T-cell (primary cell): ENCODE data around the gene LOC101059915.
"Not testable (repeated sequence)": the region's sequence is repeated elsewhere in the genome, so short reads cannot be mapped to it uniquely, and the experiment has no call there.

ENCODE experiments used
- ATAC-seq, 4 experiments: fragments of 200-7000 bp in 3 of 4; fragments of 150-1000 bp in 1 of 4; cut with Tn5 transposase; replicated peaks in 1 of 4; 1 replicate in 3 of 4; 2 replicates in 1 of 4; pipeline ENCODE4 v1.10.0; 2021; ENCODE audit warnings: moderate library complexity in 3 of 4, mild to moderate bottlenecking in 2 of 4, moderate number of reproducible peaks in 1 of 4
- CTCF ChIA-PET, 2 donors: fragments of 300-600 bp; sonication (Branson Sonifier 250); formaldehyde crosslinking; loops; one replicate each; lab custom pipeline; 2022; ENCODE audit warnings: antibody characterized with exemption in 2 of 2; lab: Charles Lee
- POLR2A ChIA-PET, 2 donors: fragments of 300-600 bp; sonication (Branson Sonifier 250); formaldehyde crosslinking; loops; one replicate each; lab custom pipeline; 2022; ENCODE audit warnings: antibody characterized with exemption in 2 of 2; lab: Charles Lee
- DNase-seq, 35 experiments: peaks; one replicate each; pipeline versions ENCODE4 v3.0.0 to v3.0.0-alpha.2; 2013 to 2023
- H3K27ac ChIP-seq: one replicate; pipeline ENCODE4 v1.5.1; 2013; ENCODE audit warnings: low read length
- H3K27me3 ChIP-seq, 2 experiments: replicated peaks in 1 of 2; 1 replicate in 1 of 2; 2 replicates in 1 of 2; pipeline versions ENCODE4 v1.6.1 to v1.7.0; 2013; ENCODE audit warnings: low read length in 1 of 2, mixed read lengths in 1 of 2; ENCODE audit not compliant: control insufficient read depth in 2 of 2, insufficient read depth in 2 of 2; ENCODE audit errors: extremely low read depth in 1 of 2
- H3K36me3 ChIP-seq, 2 donors: 1 replicate in 1 of 2; 2 replicates in 1 of 2; pipeline versions ENCODE4 v1.6.1 to v1.7.0; 2013; ENCODE audit warnings: low read length in 1 of 2; ENCODE audit not compliant: control insufficient read depth in 2 of 2, insufficient read depth in 1 of 2; ENCODE audit errors: extremely low read depth in 1 of 2
- H3K4me1 ChIP-seq, 2 experiments: 1 replicate in 1 of 2; 2 replicates in 1 of 2; pipeline versions ENCODE4 v1.6.1 to v1.7.0; 2013; ENCODE audit warnings: low read length in 2 of 2, mixed read lengths in 1 of 2; ENCODE audit not compliant: insufficient read depth in 2 of 2, control insufficient read depth in 1 of 2; ENCODE audit errors: extremely low read depth in 1 of 2
- H3K4me3 ChIP-seq, 2 donors: 1 replicate in 1 of 2; 2 replicates in 1 of 2; pipeline versions ENCODE4 v1.5.1 to v1.7.0; 2013; ENCODE audit warnings: mild to moderate bottlenecking in 2 of 2, low read length in 1 of 2, moderate library complexity in 1 of 2; ENCODE audit not compliant: control insufficient read depth in 1 of 2; ENCODE audit errors: extremely low read depth in 1 of 2
- H3K9me3 ChIP-seq: 2 replicates; pipeline ENCODE4 v1.7.0; 2013
- H3K27ac Mint-ChIP-seq, 2 donors: one replicate each; pipeline ENCODE4 v1.8.0; 2020 to 2021; ENCODE audit warnings: mild to moderate bottlenecking in 2 of 2, mixed read lengths in 2 of 2
- H3K27me3 Mint-ChIP-seq, 2 donors: one replicate each; pipeline ENCODE4 v1.8.0; 2021 to 2022; ENCODE audit warnings: mixed read lengths in 2 of 2
- H3K36me3 Mint-ChIP-seq: one replicate; pipeline ENCODE4 v1.8.0; 2021; ENCODE audit warnings: mixed read lengths
- H3K4me1 Mint-ChIP-seq, 3 donors: one replicate each; pipeline ENCODE4 v1.8.0; 2020 to 2022; ENCODE audit warnings: mixed read lengths in 3 of 3, mild to moderate bottlenecking in 1 of 3
- H3K4me3 Mint-ChIP-seq, 3 donors: one replicate each; pipeline ENCODE4 v1.8.0; 2020 to 2022; ENCODE audit warnings: mild to moderate bottlenecking in 3 of 3, mixed read lengths in 3 of 3, moderate library complexity in 3 of 3
- H3K9me3 Mint-ChIP-seq, 3 donors: one replicate each; pipeline ENCODE4 v1.8.0; 2020 to 2022; ENCODE audit warnings: mixed read lengths in 3 of 3
- WGBS: methylation state at CpG from one replicate; pipeline ENCODE4 v1.1.5; 2013; ENCODE audit warnings: missing lambda C conversion rate; ENCODE audit not compliant: insufficient coverage; 5-methylcytosine and 5-hydroxymethylcytosine counted together

The LOC101059915 gene

GRCh38 chrX:71675636-71676035 is 8.3 kb downstream of the LOC101059915 start:
- H3K4me1 Mint-ChIP-seq: peaks cover 14 to 15% (median 14%) of the 10 kb centered on the region in 3 donors
- H3K9me3 Mint-ChIP-seq, ATAC-seq, H3K27me3 Mint-ChIP-seq, H3K4me3 Mint-ChIP-seq, H3K27ac ChIP-seq, POLR2A ChIA-PET, DNase-seq, H3K9me3 ChIP-seq, H3K27ac Mint-ChIP-seq, H3K4me3 ChIP-seq, CTCF ChIA-PET, H3K27me3 ChIP-seq, H3K36me3 Mint-ChIP-seq, H3K36me3 ChIP-seq: not testable (repeated sequence)
- 100% methylated on average over 1 of the region's 23 CpGs for WGBS
- H3K4me1 ChIP-seq: peaks cover 0 to 13% of the 10 kb centered on the region in 2 experiments

GRCh38 chrX:71676068-71676795 is 8.9 kb downstream of the LOC101059915 start:
- H3K9me3 Mint-ChIP-seq, H3K36me3 Mint-ChIP-seq, H3K36me3 ChIP-seq, H3K27me3 Mint-ChIP-seq, CTCF ChIA-PET, ATAC-seq, H3K27ac Mint-ChIP-seq, H3K27me3 ChIP-seq, H3K4me1 ChIP-seq, H3K4me3 Mint-ChIP-seq, H3K4me3 ChIP-seq, H3K4me1 Mint-ChIP-seq, H3K27ac ChIP-seq, H3K9me3 ChIP-seq, POLR2A ChIA-PET: not testable (repeated sequence)
- peak in 1 of 35 experiments; percentile 11 for DNase-seq
- WGBS: 94% methylated on average over 5 of the region's 43 CpGs

- H3K27ac Mint-ChIP-seq, POLR2A ChIA-PET, H3K4me3 ChIP-seq, H3K36me3 ChIP-seq, H3K4me1 Mint-ChIP-seq, H3K9me3 Mint-ChIP-seq, H3K27ac ChIP-seq, CTCF ChIA-PET, DNase-seq, H3K27me3 Mint-ChIP-seq, H3K27me3 ChIP-seq, H3K36me3 Mint-ChIP-seq, H3K4me3 Mint-ChIP-seq, H3K4me1 ChIP-seq, ATAC-seq, H3K9me3 ChIP-seq: not testable (repeated sequence)
- no CpG with 5 or more reads among the region's 6 CpGs for WGBS
These were observed 9.8 kb downstream of the LOC101059915 start for GRCh38 chrX:71677195-71677594.

GRCh38 chrX:71679575-71680207 is 12.3 kb downstream of the LOC101059915 start:
- Mint-ChIP-seq H3K36me3 (no peaks in the 10 kb centered on the region), H3K4me3 (no peak overlapping the region), H3K9me3 (no peaks in the 10 kb centered on the region), H3K4me1 (no peaks in the 10 kb centered on the region), H3K27me3 (no peaks in the 10 kb centered on the region), H3K27ac (no peak overlapping the region)
- no peak overlapping the region for H3K27ac ChIP-seq
- H3K4me1 ChIP-seq: no peaks in the 10 kb centered on the region
- no peaks in the 10 kb centered on the region for H3K27me3 ChIP-seq
- no peak overlapping the region for H3K4me3 ChIP-seq
- no peaks in the 10 kb centered on the region for H3K9me3 ChIP-seq
- ATAC-seq: no peak
- H3K36me3 ChIP-seq: no peaks in the 10 kb centered on the region
- DNase-seq: no peak
- ChIA-PET CTCF (no interaction called here), POLR2A (no interaction called here)
- no CpG with 5 or more reads among the region's 4 CpGs for WGBS

GRCh38 chrX:71696641-71697465 is 29.5 kb downstream of the LOC101059915 start:
- POLR2A ChIA-PET, H3K36me3 Mint-ChIP-seq, H3K27me3 Mint-ChIP-seq, H3K4me1 ChIP-seq, DNase-seq, H3K27ac ChIP-seq, H3K9me3 Mint-ChIP-seq, H3K4me3 Mint-ChIP-seq, H3K36me3 ChIP-seq, H3K9me3 ChIP-seq, H3K27ac Mint-ChIP-seq, H3K4me3 ChIP-seq, CTCF ChIA-PET, H3K4me1 Mint-ChIP-seq, H3K27me3 ChIP-seq: not testable (repeated sequence)
- ATAC-seq: peak; percentile 42 to 50 (median 47)
- no CpG with 5 or more reads among the region's 24 CpGs for WGBS

- H3K4me3 Mint-ChIP-seq, H3K27ac ChIP-seq, H3K4me1 ChIP-seq, DNase-seq, POLR2A ChIA-PET, H3K9me3 ChIP-seq, H3K36me3 ChIP-seq, H3K27ac Mint-ChIP-seq, CTCF ChIA-PET, H3K27me3 Mint-ChIP-seq, H3K4me3 ChIP-seq, H3K27me3 ChIP-seq, H3K36me3 Mint-ChIP-seq, H3K4me1 Mint-ChIP-seq, ATAC-seq, H3K9me3 Mint-ChIP-seq: not testable (repeated sequence)
- no CpG with 5 or more reads among the region's 17 CpGs for WGBS
These were observed 30.3 kb downstream of the LOC101059915 start for GRCh38 chrX:71697466-71698298.
